HepG2 (cell line): ENCODE data around the gene EEF1AKMT4. TPM values are rescaled to one million over a fixed set of nuclear protein-coding genes. Genes with fewer than 3 reads are reported as not detected.

ENCODE experiments used
- KDM5A ChIP-seq: fragments of 200-600 bp; sonication (generic); IDR thresholded peaks from 2 replicates; pipeline ENCODE4 v1.7.0; 2018; ENCODE audit warnings: antibody characterized with exemption, mild to moderate bottlenecking, low read length, borderline replicate concordance
- REL ChIP-seq: sonication (generic); formaldehyde crosslinking; conservative IDR thresholded peaks from 2 replicates; pipeline ENCODE4 v1.8.0; 2022; ENCODE audit warnings: mild to moderate bottlenecking, missing genetic modification reagents, moderate library complexity
- XBP1 ChIP-seq: sonication (generic); formaldehyde crosslinking; IDR thresholded peaks from 2 replicates; pipeline ENCODE4 v1.5.0; 2020; ENCODE audit warnings: missing genetic modification reagents
- ZFX ChIP-seq: sonication (generic); formaldehyde crosslinking; IDR thresholded peaks from 2 replicates; pipeline ENCODE4 v1.4.0; 2020; ENCODE audit warnings: mild to moderate bottlenecking, low read depth, missing genetic modification reagents, moderate library complexity
- ZNF446 ChIP-seq: sonication (generic); formaldehyde crosslinking; IDR thresholded peaks from 2 replicates; pipeline ENCODE4 v1.5.0; 2020; ENCODE audit warnings: mild to moderate bottlenecking, missing genetic modification reagents
- ZNF629 ChIP-seq: sonication (generic); formaldehyde crosslinking; conservative IDR thresholded peaks from 2 replicates; pipeline ENCODE4 v1.5.0; 2020; ENCODE audit warnings: missing genetic modification reagents
- polyA plus RNA-seq, 8 experiments: library from polyadenylated mRNA; depleted of rRNA in 3 of 8; stranded (reverse) in 7 of 8; unstranded in 1 of 8; fragments of >200 nt; fragmentation: Illumina TruSeq in 4 of 8; extraction: Trizol in 4 of 8; gene quantifications; 2 replicates each; pipeline versions ENCODE4 v1.2.1 to v1.2.3, GENCODE V29; 2011 to 2016; ENCODE audit warnings: low read depth in 4 of 8, missing spikeins in 1 of 8, mixed read lengths in 1 of 8; ENCODE audit not compliant: insufficient read depth in 1 of 8
- total RNA-seq, 5 experiments: library from RNA; depleted of rRNA; stranded (reverse); fragments of >200 nt; fragmentation: Illumina TruSeq; extraction: Trizol; gene quantifications; 2 replicates each; pipeline ENCODE4 v1.2.3, GENCODE V29; 2016; ENCODE audit warnings: low read depth in 1 of 5
- TF ChIP-seq, protein P1 (sequence below), 2 experiments: fragments of 450-650 bp in 1 of 2; sonication (generic) in 1 of 2; formaldehyde crosslinking in 1 of 2; IDR thresholded peaks; 2 replicates each; pipeline versions ENCODE4 v1.6.1 to v1.8.0; 2016 to 2022; ENCODE audit warnings: antibody characterized with exemption in 1 of 2, mild to moderate bottlenecking in 1 of 2, missing genetic modification reagents in 1 of 2
- TF ChIP-seq, protein P2 (sequence below): sonication (generic); formaldehyde crosslinking; IDR thresholded peaks from 2 replicates; pipeline ENCODE4 v1.5.1; 2020; ENCODE audit warnings: missing genetic modification reagents, mild to moderate bottlenecking, borderline replicate concordance
- TF ChIP-seq, protein P3 (sequence below): IDR thresholded peaks from 2 replicates; pipeline ENCODE4 v1.6.1; 2012; ENCODE audit warnings: inconsistent platforms
- TF ChIP-seq, protein P4 (sequence below): sonication (generic); formaldehyde crosslinking; IDR thresholded peaks from 2 replicates; pipeline ENCODE4 v1.4.0; 2020; ENCODE audit warnings: mild to moderate bottlenecking, missing genetic modification reagents

EEF1AKMT4 gene
- total and polyA plus RNA-seq, 2 of the 13 experiments (the other 11 are each of a cell fraction or from before 2014, with no cell fraction given) = 13.1 to 15.8 TPM

DNA sequence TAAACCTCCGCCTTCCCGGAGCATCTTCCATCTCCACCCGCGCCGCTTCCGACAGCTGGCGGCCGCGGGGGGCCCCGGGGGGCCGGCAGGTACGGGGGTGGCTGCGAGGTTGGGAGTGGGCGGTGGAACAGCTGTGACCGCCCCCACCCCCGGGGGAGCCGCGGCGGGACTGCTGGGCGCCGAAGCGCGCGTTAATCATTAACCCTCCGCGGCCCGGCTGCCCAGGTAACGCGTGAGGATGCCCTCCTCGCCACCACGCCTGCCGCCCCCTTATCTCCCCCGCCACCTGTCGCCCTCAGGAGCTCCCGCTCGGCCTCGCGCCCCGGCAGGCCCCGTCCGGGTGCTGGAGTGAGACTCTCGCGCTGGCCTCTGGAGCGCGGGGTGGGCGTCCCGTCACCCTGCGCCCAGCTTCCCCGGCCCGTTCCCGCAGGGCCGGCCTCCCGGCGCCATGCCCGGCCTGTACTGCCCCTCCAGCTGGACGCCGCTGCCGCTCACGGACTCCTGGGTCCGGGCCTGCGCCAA lies 19.3 kb upstream of the EEF1AKMT4 start (continued):
- TF ChIP-seq, protein P1, sequence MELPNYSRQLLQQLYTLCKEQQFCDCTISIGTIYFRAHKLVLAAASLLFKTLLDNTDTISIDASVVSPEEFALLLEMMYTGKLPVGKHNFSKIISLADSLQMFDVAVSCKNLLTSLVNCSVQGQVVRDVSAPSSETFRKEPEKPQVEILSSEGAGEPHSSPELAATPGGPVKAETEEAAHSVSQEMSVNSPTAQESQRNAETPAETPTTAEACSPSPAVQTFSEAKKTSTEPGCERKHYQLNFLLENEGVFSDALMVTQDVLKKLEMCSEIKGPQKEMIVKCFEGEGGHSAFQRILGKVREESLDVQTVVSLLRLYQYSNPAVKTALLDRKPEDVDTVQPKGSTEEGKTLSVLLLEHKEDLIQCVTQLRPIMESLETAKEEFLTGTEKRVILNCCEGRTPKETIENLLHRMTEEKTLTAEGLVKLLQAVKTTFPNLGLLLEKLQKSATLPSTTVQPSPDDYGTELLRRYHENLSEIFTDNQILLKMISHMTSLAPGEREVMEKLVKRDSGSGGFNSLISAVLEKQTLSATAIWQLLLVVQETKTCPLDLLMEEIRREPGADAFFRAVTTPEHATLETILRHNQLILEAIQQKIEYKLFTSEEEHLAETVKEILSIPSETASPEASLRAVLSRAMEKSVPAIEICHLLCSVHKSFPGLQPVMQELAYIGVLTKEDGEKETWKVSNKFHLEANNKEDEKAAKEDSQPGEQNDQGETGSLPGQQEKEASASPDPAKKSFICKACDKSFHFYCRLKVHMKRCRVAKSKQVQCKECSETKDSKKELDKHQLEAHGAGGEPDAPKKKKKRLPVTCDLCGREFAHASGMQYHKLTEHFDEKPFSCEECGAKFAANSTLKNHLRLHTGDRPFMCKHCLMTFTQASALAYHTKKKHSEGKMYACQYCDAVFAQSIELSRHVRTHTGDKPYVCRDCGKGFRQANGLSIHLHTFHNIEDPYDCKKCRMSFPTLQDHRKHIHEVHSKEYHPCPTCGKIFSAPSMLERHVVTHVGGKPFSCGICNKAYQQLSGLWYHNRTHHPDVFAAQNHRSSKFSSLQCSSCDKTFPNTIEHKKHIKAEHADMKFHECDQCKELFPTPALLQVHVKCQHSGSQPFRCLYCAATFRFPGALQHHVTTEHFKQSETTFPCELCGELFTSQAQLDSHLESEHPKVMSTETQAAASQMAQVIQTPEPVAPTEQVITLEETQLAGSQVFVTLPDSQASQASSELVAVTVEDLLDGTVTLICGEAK (IDR thresholded peaks at IDR 0.05) = no peak
- TF ChIP-seq, protein P1 (CRISPR knock-in tag; IDR thresholded peaks at IDR 0.05) = no peak
- no peak for TF ChIP-seq ZNF629 (CRISPR knock-in tag)
- no peak for TF ChIP-seq KDM5A
- TF ChIP-seq XBP1 (CRISPR knock-in tag) = no peak
- TF ChIP-seq, protein P2, sequence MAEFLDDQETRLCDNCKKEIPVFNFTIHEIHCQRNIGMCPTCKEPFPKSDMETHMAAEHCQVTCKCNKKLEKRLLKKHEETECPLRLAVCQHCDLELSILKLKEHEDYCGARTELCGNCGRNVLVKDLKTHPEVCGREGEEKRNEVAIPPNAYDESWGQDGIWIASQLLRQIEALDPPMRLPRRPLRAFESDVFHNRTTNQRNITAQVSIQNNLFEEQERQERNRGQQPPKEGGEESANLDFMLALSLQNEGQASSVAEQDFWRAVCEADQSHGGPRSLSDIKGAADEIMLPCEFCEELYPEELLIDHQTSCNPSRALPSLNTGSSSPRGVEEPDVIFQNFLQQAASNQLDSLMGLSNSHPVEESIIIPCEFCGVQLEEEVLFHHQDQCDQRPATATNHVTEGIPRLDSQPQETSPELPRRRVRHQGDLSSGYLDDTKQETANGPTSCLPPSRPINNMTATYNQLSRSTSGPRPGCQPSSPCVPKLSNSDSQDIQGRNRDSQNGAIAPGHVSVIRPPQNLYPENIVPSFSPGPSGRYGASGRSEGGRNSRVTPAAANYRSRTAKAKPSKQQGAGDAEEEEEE (CRISPR knock-in tag) = no peak
- TF ChIP-seq ZFX (CRISPR knock-in tag) = peak; percentile 25; the same call in 1 of the 2 replicates
- no peak for TF ChIP-seq REL (CRISPR knock-in tag)
- TF ChIP-seq ZNF446 (CRISPR knock-in tag) = peak; percentile 85; the same call in 1 of the 2 replicates
- TF ChIP-seq, protein P3, sequence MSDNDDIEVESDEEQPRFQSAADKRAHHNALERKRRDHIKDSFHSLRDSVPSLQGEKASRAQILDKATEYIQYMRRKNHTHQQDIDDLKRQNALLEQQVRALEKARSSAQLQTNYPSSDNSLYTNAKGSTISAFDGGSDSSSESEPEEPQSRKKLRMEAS = peak; percentile 46; the same call in 1 of the 2 replicates
- TF ChIP-seq, protein P4, sequence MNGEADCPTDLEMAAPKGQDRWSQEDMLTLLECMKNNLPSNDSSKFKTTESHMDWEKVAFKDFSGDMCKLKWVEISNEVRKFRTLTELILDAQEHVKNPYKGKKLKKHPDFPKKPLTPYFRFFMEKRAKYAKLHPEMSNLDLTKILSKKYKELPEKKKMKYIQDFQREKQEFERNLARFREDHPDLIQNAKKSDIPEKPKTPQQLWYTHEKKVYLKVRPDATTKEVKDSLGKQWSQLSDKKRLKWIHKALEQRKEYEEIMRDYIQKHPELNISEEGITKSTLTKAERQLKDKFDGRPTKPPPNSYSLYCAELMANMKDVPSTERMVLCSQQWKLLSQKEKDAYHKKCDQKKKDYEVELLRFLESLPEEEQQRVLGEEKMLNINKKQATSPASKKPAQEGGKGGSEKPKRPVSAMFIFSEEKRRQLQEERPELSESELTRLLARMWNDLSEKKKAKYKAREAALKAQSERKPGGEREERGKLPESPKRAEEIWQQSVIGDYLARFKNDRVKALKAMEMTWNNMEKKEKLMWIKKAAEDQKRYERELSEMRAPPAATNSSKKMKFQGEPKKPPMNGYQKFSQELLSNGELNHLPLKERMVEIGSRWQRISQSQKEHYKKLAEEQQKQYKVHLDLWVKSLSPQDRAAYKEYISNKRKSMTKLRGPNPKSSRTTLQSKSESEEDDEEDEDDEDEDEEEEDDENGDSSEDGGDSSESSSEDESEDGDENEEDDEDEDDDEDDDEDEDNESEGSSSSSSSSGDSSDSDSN (CRISPR knock-in tag) = 0 out of 2 replicates have a peak, but pooled peaks have one; percentile 10
